ENCODE results near the gene DNM2.
"Not testable (repeated sequence)": the region's sequence is repeated elsewhere in the genome, so short reads cannot be mapped to it uniquely, and the experiment has no call there.

DNM2 gene

DNA sequence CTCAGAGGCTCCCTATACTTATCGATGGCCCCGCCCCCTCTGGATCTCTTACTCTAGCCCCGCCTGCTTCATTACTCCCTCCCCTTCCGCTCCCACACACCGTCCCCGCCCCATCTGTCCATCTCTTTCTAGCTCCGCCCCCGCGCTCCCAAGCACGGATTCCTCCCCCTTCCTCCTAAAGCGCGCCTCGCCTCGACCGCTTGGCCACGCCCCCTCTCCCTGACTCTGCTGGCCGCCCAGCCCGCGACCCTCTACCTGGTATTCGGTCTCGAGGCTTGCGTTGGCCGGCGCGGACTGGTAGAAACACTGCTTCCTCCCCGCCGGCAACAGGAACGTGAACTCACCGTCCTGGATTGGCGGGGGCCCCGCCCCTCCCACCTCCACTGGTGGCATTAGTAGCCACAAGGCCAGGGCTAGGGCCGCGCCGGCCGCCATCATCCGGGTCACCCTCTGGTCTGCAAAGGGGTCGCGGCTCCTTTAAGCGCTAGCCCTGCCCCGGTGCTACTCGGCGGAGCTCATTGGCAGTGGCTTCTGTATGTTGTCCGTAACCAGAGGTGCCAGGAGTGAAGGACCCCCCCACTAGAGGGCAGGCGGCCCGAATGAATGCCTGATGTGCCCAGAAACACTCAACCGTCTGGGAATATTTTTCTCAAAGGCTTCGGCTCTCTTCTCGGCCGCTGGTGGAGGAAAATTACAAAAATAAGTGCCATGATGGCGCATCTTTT lies 118.0 kb downstream of the DNM2 start, which contains the start of gene TMED1:
TMED1 (minus strand) TSS at position 459 of the 725 bp plus-strand sequence; CDS start at position 438, 21 bp downstream.
- DNase-seq (ENCODE audit: low read depth in 2 of 2), result peak; percentile 77 to 88

- no peak for DNase-seq (ENCODE audit: low read depth in 2 of 2)
These were observed 118.8 kb downstream of the DNM2 start for GRCh38 chr19:10836479-10837330.

DNA sequence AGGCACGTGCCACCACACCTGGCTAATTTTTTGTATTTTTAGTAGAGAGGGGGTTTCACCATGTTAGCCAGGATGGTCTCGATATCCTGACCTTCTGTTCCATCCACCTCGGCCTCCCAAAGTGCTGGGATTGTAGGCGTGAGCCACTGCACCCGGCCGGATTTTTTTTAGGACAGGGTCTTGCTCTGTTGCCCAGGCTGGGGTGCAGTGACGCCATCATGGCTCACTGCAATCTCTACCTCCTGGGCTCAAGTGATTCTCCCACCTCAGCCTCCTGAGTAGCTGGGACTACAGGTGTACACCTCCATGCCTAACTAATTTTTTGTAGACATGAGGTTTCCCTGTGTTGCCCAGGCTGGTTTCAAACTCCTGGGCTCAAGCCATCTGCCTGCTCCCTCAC lies 119.8 kb downstream of the DNM2 start:
- DNase-seq (ENCODE audit: low read depth in 2 of 2), result not testable (repeated sequence)

DNA sequence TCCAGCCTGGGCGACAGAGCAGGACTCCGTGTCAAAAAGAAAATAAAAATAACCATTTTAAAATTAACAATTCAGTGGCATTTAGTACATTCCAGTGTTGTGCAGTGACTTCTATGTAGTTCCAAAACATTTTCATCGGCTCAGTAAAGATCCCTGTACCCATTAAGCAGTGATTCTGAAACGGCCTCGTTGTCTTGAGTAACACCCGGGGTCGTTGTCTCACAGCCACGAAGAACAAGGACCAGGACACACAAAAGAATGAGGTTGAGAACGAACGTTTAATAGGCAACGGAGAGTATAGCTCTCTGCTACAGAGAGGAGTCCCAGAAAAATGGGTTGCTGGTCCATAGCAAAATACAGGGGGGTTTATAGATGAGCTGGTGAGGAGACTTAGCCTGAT lies 120.5 kb downstream of the DNM2 start:
- no peak for DNase-seq (ENCODE audit: low read depth in 2 of 2)

DNA sequence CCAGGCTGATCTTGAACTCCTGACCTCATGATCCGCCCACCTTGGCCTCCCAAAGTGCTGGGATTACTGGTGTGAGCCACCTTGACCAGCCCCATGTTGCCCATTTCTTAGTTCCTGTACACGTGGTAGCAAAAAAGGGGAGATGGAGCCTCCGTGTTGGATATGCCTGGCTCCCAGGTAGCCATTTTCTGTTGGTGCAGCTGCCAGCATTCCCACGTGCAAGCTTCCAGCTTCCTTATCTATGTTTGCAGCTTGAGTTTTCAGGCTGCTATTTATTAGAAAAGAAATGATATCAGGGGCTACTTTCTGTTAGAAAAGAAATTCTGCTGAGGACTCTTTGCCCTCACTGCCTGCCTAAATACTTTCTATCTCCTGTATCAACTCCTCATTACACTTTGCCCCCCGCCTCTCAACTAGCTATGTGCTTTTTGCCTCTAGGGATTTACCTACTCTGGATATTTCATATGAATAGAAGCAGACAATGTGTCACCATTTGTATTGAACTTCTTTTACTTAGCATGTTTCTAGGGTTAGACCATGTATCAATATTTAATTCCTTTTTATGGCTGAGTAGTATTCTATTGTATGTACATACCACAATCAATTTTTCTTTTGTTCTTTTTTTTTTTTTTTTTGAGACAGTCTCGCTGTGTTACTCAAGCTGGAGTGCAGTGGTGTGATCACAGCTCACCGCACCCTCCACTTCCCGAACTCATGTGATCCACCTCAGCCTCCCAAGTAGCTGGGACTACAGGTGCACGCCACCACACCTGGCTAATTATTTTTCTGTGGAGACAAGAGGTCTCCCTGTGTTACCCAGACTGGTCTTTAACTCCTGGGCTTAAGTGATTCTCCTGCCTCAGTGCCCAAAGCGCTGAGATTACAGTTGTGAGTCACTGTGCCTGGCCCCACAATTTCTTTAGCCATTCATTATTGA lies 121.5 kb downstream of the DNM2 start:
- DNase-seq (ENCODE audit: low read depth in 2 of 2), result no peak

DNA sequence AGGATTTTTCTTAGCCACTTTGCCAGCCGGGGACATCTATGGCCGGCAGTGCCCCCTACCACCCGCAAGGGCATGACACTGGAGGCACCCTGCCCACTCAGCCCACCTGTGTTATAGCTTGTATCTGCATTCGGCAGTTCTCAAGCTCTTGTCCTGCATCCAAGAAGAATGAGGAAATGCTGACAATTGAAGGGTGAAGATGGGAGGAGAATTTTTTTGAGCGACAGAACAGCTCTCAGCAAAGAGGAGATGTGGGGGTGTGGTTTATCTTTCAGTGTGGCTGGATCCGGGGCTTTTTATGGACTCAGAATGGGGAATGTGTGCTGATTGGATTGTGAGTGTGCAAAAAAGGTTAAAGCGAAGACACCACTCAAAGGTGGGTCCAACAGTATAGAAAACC lies 124.9 kb downstream of the DNM2 start:
- no peak for DNase-seq (ENCODE audit: low read depth in 2 of 2)

DNA sequence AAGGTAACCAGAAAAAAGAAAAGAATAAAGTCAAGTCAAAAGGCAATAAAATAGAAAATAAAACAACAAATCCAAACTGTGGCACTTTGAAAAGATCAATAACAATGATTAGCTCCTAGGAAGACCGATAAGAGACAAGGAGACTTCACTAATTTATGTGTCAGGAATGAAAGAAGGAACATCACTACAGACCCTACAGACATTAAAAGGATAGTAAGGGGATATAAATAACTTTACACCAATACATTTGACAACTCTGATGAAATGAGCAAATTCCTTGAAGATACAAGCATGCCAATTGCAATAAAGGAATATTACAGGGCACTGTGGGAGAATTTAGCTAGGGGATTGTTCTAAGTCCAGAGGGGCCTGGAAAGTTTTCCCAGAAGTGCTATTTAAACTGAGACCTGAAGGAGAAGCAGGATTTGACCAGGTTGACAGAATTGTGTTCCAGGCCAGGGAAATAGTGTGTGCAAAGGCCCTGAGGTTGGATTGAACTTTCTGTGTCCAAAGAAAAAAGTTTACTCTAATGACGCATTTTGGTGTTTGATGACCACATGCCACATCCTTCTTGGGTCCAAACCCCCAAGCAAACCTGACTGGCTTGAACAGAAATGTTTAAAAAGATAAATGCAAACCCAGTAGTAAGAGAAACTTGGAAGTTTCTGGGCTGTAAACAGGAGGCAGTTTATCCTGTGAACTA lies 128.8 kb downstream of the DNM2 start:
- DNase-seq (ENCODE audit: low read depth in 2 of 2), result no peak

GRCh38 chr19:10848230-10848856 lies 130.5 kb downstream of the DNM2 start, which contains the start of gene C19orf38:
Gene C19orf38 (plus strand): TSS chr19:10848415. CDS start chr19:10848509, 94 bp downstream.
- no peak for DNase-seq (ENCODE audit: low read depth in 2 of 2)

GRCh38 chr19:10850631-10851030 lies 132.8 kb downstream of the DNM2 start:
- DNase-seq (ENCODE audit: low read depth in 2 of 2), result no peak

GRCh38 chr19:10852098-10852800 lies 134.4 kb downstream of the DNM2 start:
- no peak for DNase-seq (ENCODE audit: low read depth in 2 of 2)

GRCh38 chr19:10852941-10853340 lies 135.1 kb downstream of the DNM2 start:
- DNase-seq (ENCODE audit: low read depth in 2 of 2), result no peak

DNA sequence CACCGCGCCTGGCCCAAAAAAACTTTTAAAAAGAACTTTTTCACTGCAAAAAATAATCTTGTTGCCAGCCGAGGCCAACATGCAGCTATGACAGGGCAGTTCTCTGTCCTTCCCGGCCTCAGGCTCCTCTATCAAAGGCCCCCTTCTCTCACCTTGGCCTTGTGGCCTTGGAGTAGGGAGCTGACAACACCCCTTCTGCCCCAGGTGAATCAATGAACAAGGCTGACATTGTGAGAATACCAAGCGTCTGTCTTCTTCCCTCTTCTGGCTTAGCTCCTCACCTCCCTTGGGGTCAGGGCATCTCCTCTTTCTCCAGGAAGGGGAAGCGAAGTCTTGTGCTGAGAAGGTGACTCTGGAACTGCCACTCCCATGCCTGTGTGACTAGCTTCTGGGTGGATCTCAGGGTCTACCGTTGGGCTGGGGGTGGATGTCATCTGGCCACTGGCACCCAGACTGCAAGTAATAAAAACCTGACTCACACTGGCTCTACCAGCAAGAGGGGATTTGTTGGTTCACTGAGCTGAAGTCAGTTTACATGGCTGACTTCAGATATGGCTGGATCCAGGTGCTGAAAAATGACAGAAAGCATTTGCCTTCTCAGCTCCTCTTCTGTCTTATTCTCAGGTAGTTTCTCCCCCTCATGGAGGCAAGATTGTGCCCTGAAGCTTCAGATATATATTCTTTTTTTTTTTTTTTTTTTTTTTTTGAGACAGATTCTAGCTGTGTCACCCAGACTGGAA lies 136.6 kb downstream of the DNM2 start:
- no peak for DNase-seq (ENCODE audit: low read depth in 2 of 2)

DNA sequence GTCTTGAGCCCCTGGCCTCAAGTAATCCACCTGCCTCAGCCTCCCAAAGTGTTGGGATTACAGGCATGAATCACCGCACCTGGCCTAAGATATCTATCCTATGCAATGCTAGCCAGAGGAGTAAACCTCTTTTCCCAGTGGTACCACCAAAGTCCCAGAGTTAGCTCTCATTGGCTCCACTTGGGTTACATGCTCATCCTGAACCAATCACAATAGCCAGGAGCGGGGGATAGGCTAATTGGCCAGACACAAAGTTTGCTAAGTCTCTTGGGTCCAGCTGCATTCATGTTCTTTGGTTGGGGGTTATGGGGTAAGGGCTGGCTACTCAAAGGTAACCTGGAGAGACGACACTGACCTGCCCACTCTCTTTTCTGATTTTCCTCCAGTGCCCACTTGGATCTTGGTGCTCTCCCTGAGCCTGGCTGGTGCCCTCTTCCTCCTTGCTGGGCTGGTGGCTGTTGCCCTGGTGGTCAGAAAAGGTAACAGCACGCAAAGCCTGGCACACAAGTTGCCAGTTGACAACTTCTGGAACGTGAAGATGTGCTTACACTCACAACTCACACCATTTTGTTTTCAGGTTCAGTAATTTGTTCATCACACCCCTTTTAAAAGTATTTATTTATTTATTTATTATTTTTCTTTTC lies 138.1 kb downstream of the DNM2 start:
- DNase-seq (ENCODE audit: low read depth in 2 of 2), result no peak

GRCh38 chr19:10856899-10857298 lies 139.0 kb downstream of the DNM2 start:
- not testable (repeated sequence) for DNase-seq (ENCODE audit: low read depth in 2 of 2)

- no peak for DNase-seq (ENCODE audit: low read depth in 2 of 2)
These were observed 140.4 kb downstream of the DNM2 start for GRCh38 chr19:10858204-10858828.

- DNase-seq (ENCODE audit: low read depth in 2 of 2), result no peak
These were observed 143.3 kb downstream of the DNM2 start for GRCh38 chr19:10861103-10861651.

DNA sequence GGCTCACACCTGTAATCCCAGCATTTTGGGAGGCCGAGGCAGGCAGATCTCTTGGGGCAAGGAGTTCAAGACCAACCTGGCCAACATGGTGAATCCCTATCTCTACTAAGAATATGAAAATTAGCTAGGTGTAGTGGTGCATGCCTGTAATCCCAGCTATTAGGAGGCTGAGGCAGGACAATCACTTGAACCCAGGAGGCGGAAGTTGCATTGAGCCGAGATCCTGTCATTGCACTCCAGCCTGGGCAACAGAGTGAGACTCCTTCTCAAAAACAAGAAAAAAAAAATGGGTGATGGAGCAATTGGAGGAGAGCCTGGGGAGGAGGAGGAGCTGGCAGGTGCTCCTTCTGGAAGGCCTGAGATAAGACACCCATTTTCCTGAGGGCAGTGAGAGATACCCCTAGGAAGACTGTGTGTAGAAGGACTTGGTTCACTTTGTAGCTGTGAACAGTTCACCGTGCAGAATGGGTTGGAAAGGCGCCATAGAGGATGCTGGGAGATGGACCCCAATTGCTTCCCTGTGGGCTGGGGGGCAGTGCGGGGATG lies 144.8 kb downstream of the DNM2 start:
- no peak for DNase-seq (ENCODE audit: low read depth in 2 of 2)
